GM20431 (cell line): Measurements from ENCODE around the gene SFMBT2.

Experiments used
- in situ Hi-C: fragments of 300-500 bp; cut with MseI, MboI; formaldehyde crosslinking; loops from one replicate; pipeline ENCODE4 v1.15.0; 2020; ENCODE audit warnings: low sequenced_read_pairs; ENCODE audit not compliant: unreplicated experiment

The SFMBT2 gene

DNA sequence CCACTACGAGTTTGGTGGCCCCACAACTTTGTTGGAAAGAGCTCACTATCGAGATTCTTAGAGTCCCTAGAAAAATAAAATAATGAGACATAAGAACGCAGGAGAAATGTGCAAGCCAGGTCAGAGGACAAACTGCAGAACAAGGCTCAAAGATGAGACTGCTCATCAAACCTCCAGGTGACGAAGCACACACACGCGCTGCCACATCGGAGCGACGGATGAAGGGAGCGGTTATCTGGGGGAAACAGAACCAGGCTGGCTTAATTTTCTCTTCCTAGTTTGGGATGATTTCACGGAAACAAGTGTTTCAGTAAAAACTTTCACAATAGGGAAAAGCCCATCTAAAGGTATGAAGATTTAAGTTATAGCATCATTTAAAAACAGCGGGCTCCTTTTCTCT is 231.3 kb downstream of the SFMBT2 start:
- in situ Hi-C loops, result no loop called here

- in situ Hi-C loops, result no loop called here
Measured at GRCh38 chr10:7173948-7174347, 236.9 kb downstream of the SFMBT2 start.

- in situ Hi-C loops, result no loop called here
Measured at GRCh38 chr10:7171825-7172224, 239.0 kb downstream of the SFMBT2 start.

DNA sequence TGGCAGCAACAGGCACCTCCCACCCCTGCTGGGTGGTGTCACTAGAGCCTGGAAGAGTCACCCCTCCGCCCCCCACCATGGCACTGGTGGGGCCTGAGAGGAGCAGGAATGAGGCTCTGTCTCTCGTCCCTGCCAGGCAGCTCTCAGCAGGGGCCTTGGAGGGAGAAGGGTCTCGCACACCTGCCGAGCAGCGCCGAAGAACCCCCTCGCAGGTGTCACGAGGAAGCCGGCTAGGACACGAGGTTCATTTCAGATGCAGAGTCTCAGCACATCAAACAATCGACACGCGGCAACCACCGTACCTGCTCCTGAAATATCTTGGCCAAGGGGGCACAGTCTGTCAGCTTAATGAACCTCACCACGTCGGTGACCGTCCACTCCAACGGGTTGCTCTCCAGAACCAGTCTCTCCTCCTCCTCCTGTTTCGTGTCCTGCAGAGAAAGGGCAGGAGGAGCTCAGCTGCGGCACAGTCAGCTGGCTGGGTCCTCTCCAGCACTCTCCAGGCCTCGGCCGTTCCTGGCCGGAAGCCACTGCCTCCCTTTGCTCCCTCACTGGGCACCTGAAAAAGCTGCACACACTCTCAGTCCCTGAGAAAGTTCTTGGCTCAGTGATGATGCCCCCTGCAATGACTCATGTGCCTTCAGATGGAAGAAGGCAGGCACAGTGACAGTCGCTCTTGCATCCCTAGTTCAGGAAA is 240.1 kb downstream of the SFMBT2 start:
- in situ Hi-C loops, result no loop called here

DNA sequence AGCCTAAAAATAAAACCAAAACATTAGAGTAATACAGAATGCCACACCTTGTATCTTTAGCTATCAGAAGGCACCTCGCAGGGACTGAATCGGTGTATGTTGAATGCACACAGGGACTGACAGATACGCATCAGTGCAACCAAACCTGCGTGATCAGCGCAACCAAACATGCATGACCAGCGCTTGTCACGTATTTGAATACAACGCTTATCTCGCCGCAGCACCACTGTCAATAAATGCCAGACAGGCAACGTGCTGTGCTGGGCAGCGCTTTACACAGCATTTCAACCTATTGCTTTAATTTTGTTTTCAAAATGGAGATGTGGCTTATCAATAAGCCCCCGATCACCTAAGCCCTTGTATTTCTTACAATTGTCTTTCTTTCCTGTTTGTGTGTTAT is 242.4 kb downstream of the SFMBT2 start:
- in situ Hi-C loops, result no loop called here

DNA sequence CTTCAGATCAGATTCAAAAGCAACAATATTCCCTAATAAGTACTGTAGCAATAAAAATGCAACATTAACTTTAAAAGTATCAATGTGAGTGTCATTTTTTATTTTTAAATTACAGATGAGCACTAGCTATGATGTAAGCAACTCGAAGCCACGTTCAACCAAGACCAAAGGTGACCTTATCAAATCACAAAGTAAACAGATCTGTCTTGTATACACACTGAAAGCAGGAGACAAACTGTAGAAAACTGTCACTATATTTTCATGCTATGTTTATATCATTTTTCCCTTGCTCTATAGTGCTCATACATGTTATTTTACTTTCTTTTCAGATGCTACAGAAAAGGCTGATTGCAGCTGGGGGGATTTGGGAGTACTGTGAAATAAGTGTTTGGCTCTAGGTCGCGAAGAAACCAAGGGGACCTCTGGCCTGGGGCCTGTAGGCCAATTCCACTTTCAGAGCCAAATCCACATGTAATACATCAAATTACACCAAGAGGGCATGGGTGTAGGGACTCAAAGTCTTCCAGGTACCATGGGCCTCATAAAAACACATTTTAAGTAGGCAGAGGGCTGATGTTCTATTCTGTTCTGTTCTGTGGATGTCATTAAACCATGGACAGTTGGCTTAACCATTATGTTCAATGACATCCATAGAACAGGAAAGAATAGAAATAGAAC is 245.2 kb downstream of the SFMBT2 start:
- in situ Hi-C loops, result no loop called here

GRCh38 chr10:7164955-7165354 is 245.9 kb downstream of the SFMBT2 start:
- in situ Hi-C loops, result no loop called here

GRCh38 chr10:7162331-7162730 is 248.5 kb downstream of the SFMBT2 start:
- in situ Hi-C loops, result no loop called here

GRCh38 chr10:7161484-7162250 is 249.2 kb downstream of the SFMBT2 start:
- in situ Hi-C loops, result no loop called here

- in situ Hi-C loops, result no loop called here
Measured at GRCh38 chr10:7159928-7160327, 250.9 kb downstream of the SFMBT2 start.

- in situ Hi-C loops, result no loop called here
Measured at GRCh38 chr10:7159517-7159916, 251.3 kb downstream of the SFMBT2 start.

DNA sequence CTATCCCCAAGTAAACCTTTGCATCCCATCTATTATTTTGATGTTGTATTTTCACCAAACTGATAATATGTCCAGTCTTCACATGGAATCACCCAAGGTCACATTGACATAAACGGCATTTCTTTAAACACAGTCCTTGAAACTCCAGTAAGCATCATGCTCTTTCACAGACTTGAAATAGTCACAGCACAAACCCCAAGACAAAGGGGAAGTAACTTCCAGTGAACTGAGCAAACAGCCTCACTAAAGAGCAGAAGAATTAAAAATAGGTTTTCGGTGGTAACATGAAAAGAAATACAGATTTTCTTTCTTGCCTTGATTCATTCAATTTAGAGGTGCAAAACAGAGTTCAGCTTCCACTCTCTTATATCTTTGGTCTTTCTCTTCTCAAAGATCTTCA is 253.7 kb downstream of the SFMBT2 start:
- in situ Hi-C loops, result no loop called here

GRCh38 chr10:7153750-7154149 is 257.1 kb downstream of the SFMBT2 start:
- in situ Hi-C loops, result no loop called here

- in situ Hi-C loops, result no loop called here
Measured at GRCh38 chr10:7152982-7153381, 257.9 kb downstream of the SFMBT2 start.

DNA sequence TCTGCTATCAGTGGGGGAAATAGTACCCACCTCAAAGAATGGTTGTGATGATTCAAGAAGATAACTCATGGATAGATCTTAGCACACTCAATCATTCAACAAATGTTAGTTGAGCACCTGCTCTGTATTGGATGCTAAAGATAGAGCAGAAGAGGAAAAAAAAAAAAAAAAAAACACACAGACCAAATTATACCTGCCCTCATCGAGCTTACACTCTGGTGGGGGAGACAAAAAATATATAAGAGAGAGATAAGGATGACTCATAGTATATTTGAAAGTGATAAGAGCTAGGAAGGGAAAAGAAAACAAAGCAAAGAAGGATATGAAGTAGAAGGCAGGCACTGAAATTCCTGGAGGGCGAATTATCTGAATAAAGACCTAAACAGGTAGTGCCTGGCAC is 258.5 kb downstream of the SFMBT2 start:
- in situ Hi-C loops, result no loop called here

GRCh38 chr10:7151538-7151937 is 259.3 kb downstream of the SFMBT2 start:
- in situ Hi-C loops, result no loop called here

- in situ Hi-C loops, result no loop called here
Measured at GRCh38 chr10:7150349-7150748, 260.5 kb downstream of the SFMBT2 start.

- in situ Hi-C loops, result no loop called here
Measured at GRCh38 chr10:7146189-7146588, 264.6 kb downstream of the SFMBT2 start.

DNA sequence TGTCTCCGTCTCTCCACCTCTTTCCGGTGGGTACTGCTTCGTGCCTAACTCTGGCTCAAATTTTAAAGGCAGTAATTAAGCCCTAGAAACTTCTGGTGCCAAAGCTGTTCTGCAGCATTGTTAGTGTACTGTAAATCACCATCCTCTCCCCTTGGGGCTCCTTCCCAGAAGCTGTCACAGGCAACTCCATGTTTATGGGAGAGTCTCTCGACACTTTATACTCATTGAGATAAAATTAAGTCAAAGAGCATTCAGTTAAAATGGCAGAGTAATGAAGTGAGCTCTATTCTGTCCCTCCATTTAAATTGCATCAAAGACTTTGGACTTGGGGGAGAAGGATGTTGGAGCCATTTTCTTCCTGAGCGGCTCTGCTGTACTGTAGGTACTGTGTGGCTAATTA is 274.8 kb downstream of the SFMBT2 start:
- in situ Hi-C loops, result no loop called here

- in situ Hi-C loops, result no loop called here
Measured at GRCh38 chr10:7135188-7135587, 275.6 kb downstream of the SFMBT2 start.

DNA sequence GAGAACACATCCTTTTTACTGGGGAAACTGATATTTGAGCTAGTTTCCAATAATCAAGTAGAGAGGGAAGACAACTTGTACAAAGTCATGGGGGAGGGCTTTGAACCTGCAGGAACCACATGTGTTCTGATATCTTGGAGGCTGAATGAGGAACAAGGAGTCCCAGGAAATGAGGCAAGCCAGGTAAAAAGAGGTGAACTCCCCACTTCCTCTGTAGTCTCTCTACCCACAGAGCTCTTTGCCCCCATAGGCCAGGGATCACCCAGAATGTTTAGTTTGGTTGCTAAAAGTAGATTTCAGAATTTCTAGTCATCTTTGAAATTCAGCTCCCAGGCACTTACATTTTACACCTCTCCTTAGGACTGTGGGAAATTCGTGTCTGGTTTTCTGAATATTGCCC is 276.4 kb downstream of the SFMBT2 start:
- in situ Hi-C loops, result no loop called here
